PC-3 (cell line): ENCODE data around the gene UHRF1. TPM values are rescaled to one million over a fixed set of nuclear protein-coding genes. Genes with fewer than 3 reads are reported as not detected.

Source experiments
- ATAC-seq: fragments of 200-7000 bp; cut with Tn5 transposase; 2 replicates; pipeline ENCODE4 v1.9.1; 2020; ENCODE audit warnings: mild to moderate bottlenecking, moderate library complexity
- BruUV-seq: library from RNA; stranded (reverse); fragments of 400-500 nt; replicated peaks from 2 replicates; lab custom pipeline; 2021; lab: Mats Ljungman, UMichigan
- CTCF ChIA-PET: fragments of 300-600 bp; sonication (Branson Sonifier 250); formaldehyde crosslinking; loops from one replicate; lab custom pipeline; 2022; ENCODE audit warnings: antibody characterized with exemption; lab: Charles Lee
- POLR2A ChIA-PET: fragments of 300-600 bp; sonication (Branson Sonifier 250); formaldehyde crosslinking; loops from one replicate; lab custom pipeline; 2022; ENCODE audit warnings: antibody characterized with exemption; ENCODE audit not compliant: unreplicated experiment; lab: Charles Lee
- DNase-seq: peaks from one replicate; pipeline ENCODE4 v3.0.0-alpha.2; 2015
- H2AFZ ChIP-seq: fragments of 300-600 bp; sonication (generic); 2 replicates; pipeline ENCODE4 v1.6.0; 2016; ENCODE audit warnings: antibody characterized with exemption, low read length
- H3F3A ChIP-seq: fragments of 300-600 bp; sonication (generic); one replicate; pipeline ENCODE4 v1.6.0; 2017; ENCODE audit warnings: antibody characterized with exemption, low read length, control low read depth, mild to moderate bottlenecking; ENCODE audit not compliant: unreplicated experiment
- H3K27ac ChIP-seq: fragments of 300-600 bp; sonication (generic); 2 replicates; pipeline ENCODE4 v1.5.1; 2016; ENCODE audit warnings: mild to moderate bottlenecking, low read length
- H3K27me3 ChIP-seq: fragments of 300-600 bp; sonication (generic); 2 replicates; pipeline ENCODE4 v1.6.1; 2016; ENCODE audit warnings: low read length, mixed read lengths
- H3K36me3 ChIP-seq: fragments of 300-600 bp; sonication (generic); 2 replicates; pipeline ENCODE4 v1.6.1; 2016; ENCODE audit warnings: low read depth, mixed run types, low read length, mixed read lengths
- H3K4me1 ChIP-seq: fragments of 300-600 bp; sonication (generic); 2 replicates; pipeline ENCODE4 v1.5.1; 2016; ENCODE audit warnings: low read length; ENCODE audit not compliant: insufficient read depth
- H3K4me2 ChIP-seq: fragments of 300-600 bp; sonication (generic); 2 replicates; pipeline ENCODE4 v1.6.0; 2016; ENCODE audit warnings: low read length
- H3K4me3 ChIP-seq: fragments of 300-600 bp; sonication (generic); 2 replicates; pipeline ENCODE4 v1.5.1; 2016; ENCODE audit warnings: mild to moderate bottlenecking, low read length, mixed read lengths
- H3K79me2 ChIP-seq: fragments of 300-600 bp; sonication (generic); 2 replicates; pipeline ENCODE4 v1.6.1; 2017; ENCODE audit warnings: low read length, mixed read lengths
- H3K9ac ChIP-seq: fragments of 300-600 bp; sonication (generic); 2 replicates; pipeline ENCODE4 v1.6.0; 2016; ENCODE audit warnings: mild to moderate bottlenecking, low read length
- H3K9me2 ChIP-seq: fragments of 300-600 bp; sonication (generic); replicated peaks from 2 replicates; pipeline ENCODE4 v1.6.1; 2016; ENCODE audit warnings: mixed run types, low read length, mixed read lengths
- H3K9me3 ChIP-seq: fragments of 300-600 bp; sonication (generic); 2 replicates; pipeline ENCODE4 v1.6.1; 2016; ENCODE audit warnings: low read length, mixed read lengths
- H4K20me1 ChIP-seq: fragments of 300-600 bp; sonication (generic); 2 replicates; pipeline ENCODE4 v1.6.1; 2016; ENCODE audit warnings: low read length, mixed read lengths
- EZH2 ChIP-seq: fragments of 300-600 bp; sonication (generic); IDR thresholded peaks from one replicate; pipeline ENCODE4 v1.6.1; 2017; ENCODE audit warnings: antibody characterized with exemption, mild to moderate bottlenecking, low read length; ENCODE audit not compliant: unreplicated experiment
- EZH2phosphoT487 ChIP-seq: fragments of 300-600 bp; sonication (generic); IDR thresholded peaks from 2 replicates; pipeline ENCODE4 v1.6.1; 2018; ENCODE audit warnings: mild to moderate bottlenecking, antibody characterized with exemption, low read length, borderline replicate concordance
- intact Hi-C: fragments of 100-400 bp; cut with micrococcal nuclease; formaldehyde crosslinking; loops from 2 replicates; pipeline ENCODE4 v1.9.0; 2023
- total RNA-seq: library from RNA; depleted of rRNA; stranded (reverse); fragments of >200 nt; gene quantifications from 2 replicates; pipeline ENCODE4 v1.2.3, GENCODE V29; 2014
- TF ChIP-seq, protein P1 (sequence below): fragments of 300-600 bp; sonication (generic); conservative IDR thresholded peaks from 2 replicates; pipeline ENCODE4 v1.5.1; 2017; ENCODE audit warnings: antibody characterized with exemption, low read depth, mild to moderate bottlenecking, low read length

The UHRF1 gene
- total RNA-seq, 1 experiment from 2014 or later: 163 TPM

DNA sequence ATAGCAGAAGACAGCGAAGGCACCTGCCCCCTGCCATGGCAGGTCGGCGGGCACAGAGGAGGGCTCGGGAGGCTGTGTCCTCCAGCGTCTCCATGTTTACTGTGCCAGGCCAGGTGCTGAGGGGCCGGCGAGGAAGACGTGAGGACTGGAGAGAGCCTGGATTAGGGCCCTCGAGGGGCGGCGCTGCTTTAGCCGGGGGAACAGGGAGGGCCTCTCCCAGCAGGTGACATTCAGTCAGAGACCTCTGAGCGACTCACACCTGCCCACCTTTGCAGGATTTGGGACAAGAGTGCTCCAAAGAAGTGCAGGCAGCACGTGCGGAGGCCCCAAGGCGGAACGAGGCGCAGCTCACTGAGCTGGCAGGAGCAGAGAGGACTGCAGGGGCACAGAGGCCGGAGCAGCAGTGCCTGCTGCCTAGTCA is 77.2 kb downstream of the UHRF1 start:
- H4K20me1 ChIP-seq: peaks cover 24% of the 10 kb centered on the region; the same call in 1 of the 2 replicates
- H3K9ac ChIP-seq: no peak overlapping the region
- ATAC-seq: no peak
- POLR2A ChIA-PET: no interaction called here
- CTCF ChIA-PET: interaction anchor here (1.0 kb wide), 1 partner anchor 16 kb away, joined by 8 read pairs; no protein-coding TSS in a partner anchor
- no peaks in the 10 kb centered on the region for H3K9me3 ChIP-seq
- no peaks in the 10 kb centered on the region for H3K4me1 ChIP-seq
- intact Hi-C loops: no loop called here
- H3K4me2 ChIP-seq: no peak overlapping the region
- H3K9me2 ChIP-seq: no peaks in the 10 kb centered on the region
- no peak overlapping the region for H3K27ac ChIP-seq
- TF ChIP-seq EZH2 (no peak), EZH2phosphoT487 (no peak)
- TF ChIP-seq, protein P1, sequence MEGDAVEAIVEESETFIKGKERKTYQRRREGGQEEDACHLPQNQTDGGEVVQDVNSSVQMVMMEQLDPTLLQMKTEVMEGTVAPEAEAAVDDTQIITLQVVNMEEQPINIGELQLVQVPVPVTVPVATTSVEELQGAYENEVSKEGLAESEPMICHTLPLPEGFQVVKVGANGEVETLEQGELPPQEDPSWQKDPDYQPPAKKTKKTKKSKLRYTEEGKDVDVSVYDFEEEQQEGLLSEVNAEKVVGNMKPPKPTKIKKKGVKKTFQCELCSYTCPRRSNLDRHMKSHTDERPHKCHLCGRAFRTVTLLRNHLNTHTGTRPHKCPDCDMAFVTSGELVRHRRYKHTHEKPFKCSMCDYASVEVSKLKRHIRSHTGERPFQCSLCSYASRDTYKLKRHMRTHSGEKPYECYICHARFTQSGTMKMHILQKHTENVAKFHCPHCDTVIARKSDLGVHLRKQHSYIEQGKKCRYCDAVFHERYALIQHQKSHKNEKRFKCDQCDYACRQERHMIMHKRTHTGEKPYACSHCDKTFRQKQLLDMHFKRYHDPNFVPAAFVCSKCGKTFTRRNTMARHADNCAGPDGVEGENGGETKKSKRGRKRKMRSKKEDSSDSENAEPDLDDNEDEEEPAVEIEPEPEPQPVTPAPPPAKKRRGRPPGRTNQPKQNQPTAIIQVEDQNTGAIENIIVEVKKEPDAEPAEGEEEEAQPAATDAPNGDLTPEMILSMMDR: no peak
- H3K36me3 ChIP-seq: no peaks in the 10 kb centered on the region
- no peaks in the 10 kb centered on the region for H3F3A ChIP-seq
- no peaks in the 10 kb centered on the region for H3K27me3 ChIP-seq
- no peak for DNase-seq
- no peak overlapping the region for H2AFZ ChIP-seq
- BruUV-seq: no TSS peak
- no peak overlapping the region for H3K4me3 ChIP-seq
- H3K79me2 ChIP-seq: peaks cover 94% of the 10 kb centered on the region

DNA sequence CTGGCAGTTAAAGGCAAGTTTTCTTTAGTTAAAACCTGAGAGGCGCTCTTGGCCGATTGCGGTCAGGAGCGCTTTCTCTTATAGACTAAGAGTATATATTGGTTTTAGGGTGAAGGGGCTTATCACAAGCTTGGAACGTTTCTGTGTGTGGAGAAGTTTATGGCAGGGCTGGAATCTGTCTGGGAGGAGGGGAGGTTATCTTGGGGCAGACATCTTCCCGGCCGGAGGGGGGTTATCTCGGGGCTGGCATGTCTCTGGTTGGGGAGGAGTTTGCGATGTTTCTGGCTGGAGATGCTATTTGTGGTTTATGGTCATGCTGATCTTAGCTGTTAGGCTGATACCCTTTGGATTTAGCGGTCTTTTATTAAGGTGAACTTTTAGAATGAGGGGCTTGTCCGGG is 78.0 kb downstream of the UHRF1 start:
- no peaks in the 10 kb centered on the region for H3K9me3 ChIP-seq
- no peaks in the 10 kb centered on the region for H3K4me1 ChIP-seq
- no peak overlapping the region for H2AFZ ChIP-seq
- intact Hi-C loops: no loop called here
- H3K9ac ChIP-seq: no peak overlapping the region
- TF ChIP-seq, protein P1: no peak
- TF ChIP-seq EZH2 (no peak), EZH2phosphoT487 (no peak)
- H3K27ac ChIP-seq: no peak overlapping the region
- no peaks in the 10 kb centered on the region for H3K36me3 ChIP-seq
- no TSS peak for BruUV-seq
- no peaks in the 10 kb centered on the region for H3K9me2 ChIP-seq
- peaks cover 96% of the 10 kb centered on the region for H3K79me2 ChIP-seq
- CTCF ChIA-PET: no interaction called here
- H3K27me3 ChIP-seq: no peaks in the 10 kb centered on the region
- DNase-seq (no peak), ATAC-seq (no peak)
- POLR2A ChIA-PET: no interaction called here
- peaks cover 20% of the 10 kb centered on the region; the same call in 1 of the 2 replicates for H4K20me1 ChIP-seq
- no peak overlapping the region for H3K4me2 ChIP-seq
- H3K4me3 ChIP-seq: no peak overlapping the region
- no peaks in the 10 kb centered on the region for H3F3A ChIP-seq

DNA sequence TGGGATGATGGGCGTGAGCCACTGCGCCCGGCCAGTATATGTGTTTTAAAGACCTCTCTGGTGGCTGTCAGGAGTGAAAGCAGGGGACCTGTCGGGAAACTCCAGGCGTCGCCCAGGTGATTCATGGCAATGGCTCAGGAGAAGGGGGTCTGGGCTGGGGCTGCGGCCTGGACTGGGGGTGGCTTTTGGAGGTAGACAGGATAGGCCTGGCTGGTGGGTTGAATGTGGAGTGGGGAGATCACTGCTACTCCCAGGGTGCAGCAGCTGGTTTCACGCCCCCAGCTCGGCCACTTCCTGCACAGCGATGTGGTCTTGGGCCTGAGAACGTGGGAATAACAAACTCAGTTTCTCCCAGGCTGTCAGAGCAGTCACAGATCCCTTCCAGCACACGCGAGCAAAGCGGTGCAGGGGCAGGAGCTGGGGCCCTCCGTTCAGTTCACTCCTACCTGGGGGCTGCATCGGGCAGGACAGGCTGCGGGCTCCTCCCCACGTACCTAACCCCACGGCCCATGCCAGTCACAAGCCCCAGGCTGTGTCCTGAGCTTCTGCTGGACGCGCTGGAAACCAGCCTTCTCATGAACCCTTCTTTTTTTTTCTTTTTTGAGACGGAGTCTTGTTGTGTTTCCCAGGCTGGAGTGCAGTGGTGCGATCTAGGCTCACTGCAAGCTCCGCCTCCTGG is 78.5 kb downstream of the UHRF1 start:
- Histone ChIP-seq H3K9ac (no peak overlapping the region), H3K36me3 (no peaks in the 10 kb centered on the region), H2AFZ (no peak overlapping the region), H3K27me3 (no peaks in the 10 kb centered on the region), H3K4me2 (no peak overlapping the region), H3K4me1 (no peaks in the 10 kb centered on the region), H3K4me3 (no peak overlapping the region), H4K20me1 (peaks cover 19% of the 10 kb centered on the region; the same call in 1 of the 2 replicates), H3K9me3 (no peaks in the 10 kb centered on the region), H3F3A (no peaks in the 10 kb centered on the region), H3K79me2 (peaks cover 98% of the 10 kb centered on the region), H3K27ac (no peak overlapping the region), H3K9me2 (no peaks in the 10 kb centered on the region)
- no TSS peak for BruUV-seq
- no peak for ATAC-seq
- DNase-seq: no peak
- ChIA-PET POLR2A (interaction anchor here (0.6 kb wide), 1 partner anchor 38 kb away, joined by 11 read pairs; no protein-coding TSS in a partner anchor), CTCF (no interaction called here)
- TF ChIP-seq, protein P1: no peak
- TF ChIP-seq EZH2phosphoT487 (no peak), EZH2 (no peak)
- intact Hi-C loops: no loop called here
